Inferior parietal cortex (tissue), 1 donor: ENCODE data around the gene PGAM1.
"Not testable (repeated sequence)": the region's sequence is repeated elsewhere in the genome, so short reads cannot be mapped to it uniquely, and the experiment has no call there.

Source experiments
- DNase-seq: peaks from one replicate; pipeline ENCODE4 v3.0.0-alpha.2; 2016; ENCODE audit errors: extremely low spot score

Gene PGAM1

DNA sequence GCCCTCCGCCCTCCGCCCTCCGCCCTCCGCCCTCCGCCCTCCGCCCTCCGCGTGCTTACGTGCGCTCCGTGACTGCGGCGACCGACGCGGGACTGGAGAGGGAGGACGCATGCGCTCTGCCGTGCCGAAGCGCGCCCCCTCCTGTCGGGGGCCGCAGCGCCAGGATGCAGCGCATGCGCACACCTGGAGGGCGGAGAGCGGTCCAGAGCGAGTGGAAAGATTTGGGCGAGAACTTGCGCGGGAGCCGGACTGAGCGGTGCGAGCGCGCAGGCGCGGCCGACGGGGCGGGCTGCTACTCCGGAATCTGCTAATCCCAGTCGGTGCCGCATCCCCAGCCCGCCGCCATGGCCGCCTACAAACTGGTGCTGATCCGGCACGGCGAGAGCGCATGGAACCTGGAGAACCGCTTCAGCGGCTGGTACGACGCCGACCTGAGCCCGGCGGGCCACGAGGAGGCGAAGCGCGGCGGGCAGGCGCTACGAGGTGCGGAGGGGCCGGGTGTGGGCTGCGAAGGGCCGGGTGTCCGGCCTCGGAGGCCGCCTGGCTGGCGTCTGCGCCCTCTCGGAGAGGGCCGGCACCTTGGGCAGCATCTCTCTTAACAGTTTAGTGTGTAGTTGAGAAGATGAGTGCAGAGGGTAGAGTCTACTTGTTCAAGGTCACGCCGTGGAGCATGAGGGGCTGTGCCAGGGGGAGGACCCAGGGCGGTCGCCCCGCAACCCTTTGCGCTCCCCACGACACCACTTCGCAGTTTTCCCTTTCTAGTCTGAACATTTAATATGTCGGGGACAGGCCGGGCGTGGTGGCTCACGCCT is at the start of gene PGAM1:
PGAM1 (plus strand) TSS at position 228 of the 812 bp plus-strand sequence; CDS start at position 345, 117 bp downstream.
- DNase-seq, result peak; percentile 95

DNA sequence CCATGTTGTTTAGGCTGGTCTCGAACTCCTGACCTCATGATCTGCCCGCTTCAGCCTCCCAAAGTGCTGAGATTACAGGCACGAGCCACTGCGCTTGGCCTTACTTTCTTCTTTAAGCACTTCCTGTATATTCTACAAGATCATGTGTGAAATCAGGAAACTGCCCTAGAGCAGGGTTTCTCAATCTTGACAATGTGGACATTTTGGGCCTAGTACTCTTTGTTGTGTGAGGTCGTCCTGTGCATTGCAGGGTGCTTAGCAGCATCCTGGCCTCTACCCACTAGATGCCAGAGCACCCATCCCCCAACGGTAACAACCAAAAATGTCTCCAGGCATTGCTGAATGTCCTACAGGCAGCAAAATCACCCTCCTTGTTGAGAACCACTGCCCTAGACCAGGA is 49.6 kb upstream of the PGAM1 start:
- no peak for DNase-seq

DNA sequence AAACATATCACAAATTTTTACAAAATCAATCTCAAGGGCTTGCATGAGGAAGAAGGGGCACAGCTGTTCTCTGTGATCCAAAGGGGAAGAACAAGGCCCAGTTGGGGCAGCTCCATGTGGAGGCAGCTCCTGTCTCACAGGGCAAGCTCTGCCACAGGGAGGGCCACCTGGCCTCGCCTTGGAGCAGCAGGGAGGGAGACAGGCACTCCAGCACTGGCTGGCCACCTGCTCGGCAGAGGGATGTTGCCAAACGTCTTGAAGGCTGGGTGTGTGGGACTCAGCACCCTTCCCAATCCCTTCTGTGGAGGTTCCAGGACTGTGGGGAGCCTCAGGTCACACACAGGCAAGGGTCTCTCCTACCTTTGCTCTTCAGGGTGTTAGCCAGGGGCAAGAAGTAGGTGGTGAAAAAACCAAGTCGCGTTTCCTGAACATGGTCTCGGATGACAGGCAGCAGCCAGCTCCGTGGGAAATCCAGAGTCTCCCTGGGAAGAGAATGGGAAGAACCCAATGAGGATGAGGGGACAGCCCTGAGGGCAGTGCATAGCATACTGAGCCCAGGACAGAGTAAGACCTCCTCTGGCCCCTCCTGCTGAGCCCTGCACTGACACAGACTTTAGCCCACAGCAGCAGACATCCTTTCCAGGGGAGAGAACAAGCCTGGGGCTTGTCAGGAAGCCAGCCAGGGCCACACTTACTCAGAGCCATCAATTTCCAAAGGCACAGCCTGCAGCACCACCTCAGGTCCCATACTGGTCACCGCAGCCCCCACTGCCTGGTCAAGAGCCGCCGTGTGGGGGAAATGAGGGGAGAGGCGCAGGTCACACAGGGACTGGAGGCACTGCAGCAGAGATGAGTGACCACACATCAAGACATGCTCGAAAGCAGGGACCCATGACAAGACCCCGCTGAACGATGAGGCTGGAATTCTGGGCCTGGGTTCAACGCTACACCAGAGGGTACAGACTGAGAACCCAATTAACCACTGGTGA is 46.8 kb upstream of the PGAM1 start:
- no peak for DNase-seq

DNA sequence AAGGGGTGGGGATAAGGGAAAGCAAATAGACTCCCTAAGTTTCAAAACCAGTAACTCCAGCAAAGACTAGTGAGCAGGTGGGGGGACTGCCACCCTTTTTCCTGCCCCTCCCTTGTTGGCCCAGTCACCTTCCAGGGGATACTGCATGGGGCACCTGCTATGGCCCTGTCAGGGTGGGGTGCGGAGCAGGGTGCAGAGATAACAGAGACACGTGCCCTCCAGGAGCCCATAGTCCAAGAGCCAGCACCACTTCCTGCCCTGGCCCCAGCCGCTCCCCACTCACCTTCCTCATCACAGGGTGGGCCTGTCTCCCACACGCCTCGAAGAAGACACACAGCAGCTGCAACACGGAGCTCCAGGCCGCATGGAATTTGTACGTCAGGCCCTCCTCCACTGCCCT is 45.5 kb upstream of the PGAM1 start:
- no peak for DNase-seq

DNA sequence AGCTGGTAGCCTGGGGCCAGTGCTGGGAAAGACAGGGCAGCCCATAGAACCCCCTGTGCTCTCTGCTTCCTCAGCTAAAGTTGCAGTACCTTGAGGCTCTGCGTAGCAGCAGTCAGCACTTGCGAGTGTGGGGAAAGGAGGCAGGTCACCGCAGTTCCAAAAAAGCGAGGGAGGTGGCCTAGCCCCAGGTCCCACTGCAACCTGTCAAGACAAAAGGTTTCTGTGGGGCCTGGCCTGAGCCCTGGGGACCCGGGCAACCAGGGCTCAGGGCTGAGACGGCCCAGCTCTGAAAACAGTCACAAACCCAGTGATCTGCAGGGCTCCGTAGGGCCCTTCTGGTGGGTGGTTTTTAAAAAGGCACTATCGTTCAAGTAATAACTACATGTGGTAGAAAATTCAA is 44.4 kb upstream of the PGAM1 start:
- DNase-seq, result no peak

DNA sequence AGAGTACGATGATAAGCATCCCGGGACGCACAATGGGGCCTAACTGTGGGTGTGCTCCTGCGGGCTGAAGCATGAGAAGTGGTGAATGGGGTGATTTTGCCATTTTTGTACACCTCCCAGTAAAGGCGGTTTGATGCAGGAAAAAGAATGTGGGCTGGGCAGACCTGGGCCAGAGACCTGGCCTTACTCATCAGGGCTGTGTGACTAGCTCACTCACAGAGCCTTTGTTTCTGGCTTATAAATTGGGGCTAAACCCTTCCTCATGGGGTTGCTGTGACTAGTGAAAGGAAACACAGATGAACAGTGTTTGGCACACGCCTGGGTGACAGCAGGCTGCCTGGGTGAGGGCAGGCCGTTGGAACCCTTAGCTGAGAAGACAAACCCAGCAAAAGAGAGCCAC is 42.8 kb upstream of the PGAM1 start:
- DNase-seq, result no peak

DNA sequence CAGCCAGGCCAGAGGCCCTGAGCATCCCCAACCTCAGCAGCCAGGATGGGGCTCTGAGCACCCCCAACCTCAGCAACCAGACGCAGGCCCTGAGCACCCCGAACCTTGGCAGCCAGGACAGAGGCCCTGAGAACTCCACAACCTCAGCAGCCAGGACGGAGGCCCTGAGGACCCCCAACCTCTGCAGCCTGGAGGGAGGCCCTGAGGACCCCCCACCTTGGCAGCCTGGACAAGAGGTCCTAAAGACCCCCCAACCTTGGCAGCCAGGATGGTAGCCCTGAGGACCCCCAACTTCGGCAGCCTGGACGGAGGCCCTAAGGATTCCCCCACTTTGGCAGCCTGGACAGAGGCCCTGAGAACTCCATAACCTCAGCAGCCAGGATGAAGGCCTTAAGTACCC is 41.8 kb upstream of the PGAM1 start:
- no peak for DNase-seq

DNA sequence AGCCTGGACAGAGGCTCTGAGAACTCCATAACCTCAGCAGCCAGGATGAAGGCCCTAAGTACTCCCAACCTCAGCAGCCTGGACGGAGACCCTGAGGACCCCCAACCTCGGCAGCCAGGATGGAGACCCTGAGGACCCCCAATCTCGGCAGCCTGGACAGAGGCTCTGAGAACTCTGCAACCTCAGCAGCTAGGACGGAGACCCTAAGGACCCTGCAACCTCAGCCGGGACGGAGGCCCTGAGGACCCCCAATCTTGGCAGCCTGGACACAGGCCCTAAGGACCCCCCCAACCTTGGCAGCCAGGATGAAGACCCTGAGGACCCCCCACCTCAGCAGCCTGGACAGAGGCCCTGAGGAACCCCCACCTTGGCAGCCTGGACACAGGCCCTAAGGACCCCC is 41.4 kb upstream of the PGAM1 start:
- DNase-seq, result no peak

DNA sequence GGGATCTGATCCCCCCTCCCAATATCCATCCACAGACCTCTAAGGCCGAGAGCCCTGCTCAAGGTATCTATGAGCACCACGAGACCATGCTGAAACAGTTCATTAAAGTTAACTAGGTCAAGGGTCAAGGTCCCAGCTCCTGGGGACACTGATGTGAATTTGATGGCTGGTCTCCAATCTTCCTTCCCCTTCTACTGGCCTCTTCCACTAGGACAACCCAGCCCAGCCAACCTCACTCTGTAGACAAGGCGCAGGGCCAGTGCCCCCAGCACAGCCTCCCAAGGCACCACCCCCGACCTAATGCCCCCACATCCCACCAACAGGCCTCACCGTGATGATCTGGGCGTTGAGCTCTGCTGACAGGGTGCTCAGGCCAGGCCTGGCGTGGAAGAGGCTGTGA is 40.4 kb upstream of the PGAM1 start:
- no peak for DNase-seq

DNA sequence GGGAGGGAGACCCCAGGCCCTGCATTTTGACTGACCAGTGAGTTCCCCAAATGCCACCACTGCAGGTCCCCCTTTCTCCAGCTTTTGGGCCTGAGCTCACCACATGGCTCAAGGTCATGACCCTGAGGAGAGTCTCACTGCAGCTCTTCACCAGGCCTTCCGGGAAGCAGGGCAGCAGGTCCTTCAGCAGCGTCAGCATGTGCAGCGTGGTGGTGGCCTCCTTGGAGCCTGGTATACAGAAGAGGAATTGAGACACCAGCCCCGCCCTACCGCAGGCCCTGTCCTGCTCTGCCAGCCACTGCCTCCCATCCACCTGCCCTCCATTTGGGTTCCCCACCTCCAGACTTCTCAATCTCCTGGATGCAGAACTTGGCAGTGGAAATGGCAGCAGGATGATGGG is 37.8 kb upstream of the PGAM1 start:
- no peak for DNase-seq

DNA sequence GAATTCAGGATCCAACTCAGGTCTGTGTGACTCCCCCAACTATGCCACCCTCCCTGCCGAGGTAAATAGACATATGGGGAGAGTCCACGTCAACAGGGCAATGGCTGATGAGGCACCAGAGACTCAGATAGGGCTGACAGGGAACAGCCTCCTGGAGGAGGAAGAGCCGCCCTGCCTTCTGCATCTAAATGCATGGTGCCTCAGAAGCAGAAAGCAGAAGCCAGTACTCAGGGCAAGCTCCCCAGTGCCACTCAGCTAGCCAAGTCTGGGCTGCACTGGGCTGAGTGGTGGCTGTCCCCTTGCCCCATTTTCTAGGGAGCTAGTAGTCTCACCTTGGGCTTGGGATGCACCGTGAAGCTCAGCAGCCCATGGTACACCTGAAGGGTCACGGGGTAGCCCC is 35.9 kb upstream of the PGAM1 start:
- no peak for DNase-seq

DNA sequence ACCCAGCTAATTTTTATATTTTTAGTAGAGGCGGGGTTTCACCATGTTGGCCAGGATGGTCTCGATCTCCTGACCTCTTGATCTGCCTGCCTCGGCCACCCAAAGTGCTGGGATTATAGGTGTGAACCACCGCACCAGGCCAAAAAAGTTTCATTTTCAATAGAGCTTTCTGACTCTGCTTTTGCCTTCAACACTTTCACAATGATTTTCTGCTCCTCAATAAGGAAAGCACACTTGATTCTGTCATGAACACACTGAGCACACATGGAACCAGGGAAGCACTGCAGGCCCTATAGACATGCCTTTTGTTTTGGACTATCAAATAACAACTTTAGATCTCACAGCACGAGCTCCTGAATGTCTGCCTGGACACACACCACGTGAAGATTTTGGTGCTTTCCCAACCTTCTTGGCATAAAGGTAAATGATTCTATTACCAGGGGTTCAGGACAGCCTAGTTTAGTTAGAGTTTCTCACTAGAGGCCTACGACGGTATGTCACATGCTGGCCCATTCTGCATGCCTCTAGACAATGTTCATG is 32.9 kb upstream of the PGAM1 start:
- no peak for DNase-seq

DNA sequence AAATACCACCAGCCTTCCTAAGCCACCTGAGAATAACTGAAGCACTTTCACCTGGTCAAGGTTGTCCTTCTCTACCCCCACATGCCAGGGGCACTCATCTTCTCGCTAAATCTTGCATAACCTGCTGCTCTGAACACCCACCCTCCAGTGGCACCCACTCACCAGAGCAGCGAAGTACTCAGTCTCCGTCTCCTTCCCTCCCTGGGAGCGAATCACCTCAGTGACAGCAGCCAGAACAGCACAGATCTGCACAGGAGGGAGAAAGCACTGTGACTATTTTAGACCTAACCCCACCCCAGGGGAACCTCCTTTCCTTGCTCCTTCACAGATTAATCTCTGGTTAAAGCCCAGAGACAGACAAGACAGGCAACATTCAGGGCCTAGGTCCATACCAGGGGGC is 29.9 kb upstream of the PGAM1 start:
- DNase-seq, result no peak

DNA sequence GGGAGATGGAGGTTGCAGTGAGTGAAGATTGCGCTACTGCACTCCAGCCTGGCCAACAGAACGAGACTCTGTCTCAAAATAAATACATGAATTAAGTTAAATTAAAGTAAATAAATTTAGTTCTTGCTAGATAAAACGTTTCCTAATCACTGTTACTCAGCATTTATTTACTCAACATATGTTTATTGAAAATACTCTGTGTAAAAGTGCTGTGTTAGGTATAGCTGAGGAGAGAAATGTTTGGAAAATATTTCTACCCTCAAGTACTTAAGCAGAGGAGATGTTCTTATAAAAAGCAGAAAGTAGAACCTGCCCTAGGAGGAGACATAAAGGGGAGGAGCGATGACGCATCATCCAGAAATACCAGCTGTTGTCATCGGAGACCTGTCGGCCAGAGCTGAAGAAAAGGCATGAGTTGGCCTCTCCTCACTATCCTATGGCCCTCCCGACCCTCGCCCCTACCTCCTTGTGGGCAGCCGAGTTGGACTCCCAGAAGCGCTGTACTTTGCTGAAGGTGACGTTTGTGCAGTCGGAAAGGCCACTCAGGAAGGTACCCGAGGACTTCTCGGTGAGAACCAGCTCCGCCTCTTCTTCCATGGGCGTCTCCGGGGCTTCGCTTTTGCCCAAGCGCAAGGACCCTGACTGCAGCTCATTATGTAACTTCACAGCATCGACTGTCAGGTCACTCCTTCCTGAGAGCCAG is 26.0 kb upstream of the PGAM1 start:
- DNase-seq, result no peak

DNA sequence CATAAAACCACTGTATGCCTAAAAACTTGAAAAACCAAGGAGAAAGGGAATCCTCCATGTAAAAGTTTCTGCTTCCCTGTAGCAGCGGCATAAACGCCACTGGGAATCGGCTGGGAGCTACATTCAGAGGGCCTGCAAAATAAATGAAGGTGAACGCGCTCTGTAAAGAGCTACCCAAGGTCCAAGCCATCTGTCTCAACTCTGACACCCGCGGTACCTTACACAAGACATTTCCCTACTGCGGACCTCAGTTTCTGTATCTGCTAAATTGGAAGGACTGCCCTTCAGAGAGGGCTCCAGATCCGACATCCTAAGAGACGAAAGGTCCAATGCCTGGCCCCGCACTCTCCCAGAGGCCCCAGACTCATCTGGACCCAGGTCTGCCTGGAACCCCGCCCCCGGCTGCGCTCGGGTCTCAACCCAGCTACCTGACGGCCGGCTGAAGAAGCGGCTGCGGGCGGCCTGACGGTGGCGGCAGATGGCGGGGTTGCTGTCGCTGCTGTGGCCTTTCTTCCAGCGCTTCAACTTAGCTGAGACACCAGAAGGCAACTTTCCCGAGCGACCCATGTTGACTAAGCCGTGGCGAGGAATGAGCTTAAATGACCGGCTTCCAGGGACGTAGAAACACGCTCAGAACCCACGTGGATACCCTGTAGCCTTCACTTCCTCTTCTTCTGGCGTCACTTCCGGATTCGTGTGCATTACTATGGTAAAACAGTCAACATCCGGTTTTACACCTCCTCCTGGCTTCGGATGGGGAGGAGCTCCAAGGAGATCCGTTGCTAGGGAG is 25.1 kb upstream of the PGAM1 start, which contains the start of gene RRP12:
RRP12 (minus strand) TSS at position 676 of the 790 bp plus-strand sequence; CDS start at position 567, 109 bp downstream.
- peak; percentile 100 for DNase-seq

DNA sequence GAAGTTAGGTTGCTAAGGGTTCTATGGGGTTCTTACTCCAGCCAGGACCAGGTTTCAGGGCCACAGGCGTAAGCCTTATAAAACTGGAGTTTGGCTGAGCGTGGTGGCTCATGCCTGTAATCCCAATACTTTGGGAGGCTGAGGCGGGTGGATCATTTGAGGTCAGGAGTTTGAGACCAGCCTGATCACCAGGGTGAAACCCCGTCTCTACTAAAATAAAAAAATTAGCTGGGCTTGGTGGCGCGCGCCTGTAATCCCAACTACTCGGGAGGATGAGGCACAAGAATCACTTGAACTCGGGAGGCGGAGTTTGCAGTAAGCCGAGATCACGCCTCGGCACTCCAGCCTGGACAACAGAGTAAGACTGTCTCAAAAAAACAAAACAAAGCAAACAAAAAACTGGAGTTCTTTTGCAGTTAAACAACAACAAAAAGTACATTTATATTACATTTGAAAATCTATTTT is 24.5 kb upstream of the PGAM1 start:
- DNase-seq, result no peak

DNA sequence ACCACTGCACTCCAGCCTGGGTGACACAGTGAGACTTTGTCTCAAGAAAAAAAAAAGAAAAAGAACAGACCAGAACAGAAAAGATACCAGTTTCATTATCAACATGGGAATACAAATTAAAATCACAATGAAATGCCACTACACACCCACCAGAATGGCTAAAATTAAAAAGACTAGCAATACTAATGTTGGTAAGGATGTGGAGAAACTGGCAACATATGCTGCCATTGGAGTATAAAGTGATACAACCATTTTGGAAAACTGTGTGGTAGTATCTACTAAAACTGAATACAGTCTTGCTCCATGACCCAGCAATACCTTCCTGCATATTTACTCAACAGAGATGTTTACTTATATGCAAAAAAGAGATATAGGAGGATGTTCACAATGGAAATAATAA is 21.9 kb upstream of the PGAM1 start:
- DNase-seq, result no peak

DNA sequence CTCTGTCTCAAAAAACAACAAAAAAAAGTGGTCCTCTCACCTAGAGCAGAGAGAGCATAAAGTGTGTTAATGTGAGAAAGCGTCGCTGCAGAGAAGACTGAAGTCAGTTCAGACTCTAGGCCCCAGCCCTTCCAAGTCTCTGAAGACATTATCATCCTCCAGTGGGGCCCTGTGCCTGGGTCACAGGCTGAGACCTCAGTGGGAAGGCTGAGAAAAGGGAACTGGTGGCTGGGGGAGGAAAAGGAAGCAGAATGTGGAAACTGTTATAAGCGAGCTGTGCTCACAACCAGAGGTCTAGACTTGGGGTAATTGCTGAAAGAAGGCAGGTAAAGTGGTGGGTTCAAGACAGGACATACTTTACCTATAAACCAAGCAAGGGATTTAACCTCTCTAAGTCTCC is 19.9 kb upstream of the PGAM1 start:
- DNase-seq, result peak; percentile 13

DNA sequence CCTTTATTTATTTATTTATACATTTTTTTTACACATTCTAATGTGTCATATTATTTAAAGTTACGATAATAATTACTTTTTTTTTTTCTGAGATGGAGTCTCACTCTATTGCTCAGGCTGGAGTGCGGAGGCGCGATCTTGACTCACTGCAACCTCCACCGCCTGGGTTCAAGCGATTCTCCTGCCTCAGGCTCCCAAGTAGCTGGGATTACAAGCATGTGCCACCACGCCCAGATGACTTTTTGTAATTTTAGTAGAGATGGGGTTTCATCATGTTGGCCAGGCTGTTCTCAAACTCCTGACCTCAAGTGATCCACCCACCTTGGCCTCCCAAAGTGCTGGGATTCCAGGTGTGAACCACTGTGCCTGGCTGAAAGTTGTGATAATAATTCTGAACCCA is 19.5 kb upstream of the PGAM1 start:
- not testable (repeated sequence) for DNase-seq

DNA sequence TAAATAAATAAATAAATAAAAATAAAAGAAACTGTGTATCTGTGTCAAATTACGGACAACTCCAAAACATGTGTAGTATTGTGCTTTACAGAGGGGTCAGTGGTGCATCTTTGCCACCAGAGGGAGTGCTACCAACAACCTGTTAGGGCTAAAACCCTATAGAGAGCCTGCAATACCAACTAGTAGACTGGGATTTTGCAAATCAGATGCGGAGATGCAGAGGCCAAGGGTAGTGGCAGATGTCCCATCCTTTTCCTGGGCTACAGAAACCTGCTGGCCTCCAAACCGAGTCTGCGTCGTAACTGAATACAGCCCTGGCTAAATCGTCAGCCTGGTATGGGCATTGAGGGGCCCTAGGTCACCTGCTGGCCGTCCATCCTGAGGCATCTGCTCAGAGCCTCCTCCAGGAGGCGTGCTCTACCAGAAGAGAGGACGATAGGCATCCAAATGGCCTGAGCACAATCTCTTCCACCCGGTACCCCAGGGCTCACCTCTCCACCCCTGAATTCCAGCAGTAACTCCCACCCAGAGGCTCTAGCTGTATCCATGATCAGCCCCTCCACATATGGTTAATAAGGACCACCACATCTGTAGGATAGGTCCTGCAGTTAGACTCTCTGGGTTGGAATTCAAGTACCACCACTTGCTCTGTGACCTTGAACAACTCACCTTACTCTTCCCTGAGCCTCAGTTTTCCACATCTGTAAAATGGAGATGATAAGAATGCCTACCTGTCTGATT is 18.6 kb upstream of the PGAM1 start:
- peak; percentile 75 for DNase-seq
